Endothelial cell (in vitro differentiated cells): ENCODE measurements around the gene SUMO4. TPM values are rescaled to one million over a fixed set of nuclear protein-coding genes. Genes with fewer than 3 reads are reported as not detected.
A peak's percentile ranks its signal among the peaks of the same experiment; 100 is the strongest.

Experiments used
- DNase-seq: peaks from one replicate; pipeline ENCODE4 v3.0.0; 2021; ENCODE audit warnings: low spot score
- H3K27ac Mint-ChIP-seq: one replicate; pipeline ENCODE4 v1.8.0; 2021; ENCODE audit warnings: mixed read lengths, inconsistent platforms; ENCODE audit not compliant: unreplicated experiment
- H3K27me3 Mint-ChIP-seq: one replicate; pipeline ENCODE4 v1.8.0; 2021; ENCODE audit warnings: mild to moderate bottlenecking, moderate library complexity, mixed read lengths, inconsistent platforms; ENCODE audit not compliant: unreplicated experiment
- H3K36me3 Mint-ChIP-seq: one replicate; pipeline ENCODE4 v1.8.0; 2021; ENCODE audit warnings: mild to moderate bottlenecking, low read depth, mixed read lengths, inconsistent platforms; ENCODE audit not compliant: unreplicated experiment
- H3K4me1 Mint-ChIP-seq: one replicate; pipeline ENCODE4 v1.8.0; 2021; ENCODE audit warnings: mild to moderate bottlenecking, mixed read lengths, inconsistent platforms; ENCODE audit not compliant: unreplicated experiment
- H3K4me3 Mint-ChIP-seq: one replicate; pipeline ENCODE4 v1.8.0; 2021; ENCODE audit warnings: mild to moderate bottlenecking, mixed read lengths, inconsistent platforms; ENCODE audit not compliant: unreplicated experiment
- H3K9me3 Mint-ChIP-seq: one replicate; pipeline ENCODE4 v1.8.0; 2021; ENCODE audit warnings: mixed read lengths, inconsistent platforms; ENCODE audit not compliant: unreplicated experiment
- CTCF ChIP-seq: fragments of 200-600 bp; sonication (generic); IDR thresholded peaks from one replicate; pipeline ENCODE4 v1.5.0; 2021; ENCODE audit warnings: antibody characterized with exemption; ENCODE audit not compliant: unreplicated experiment
- total RNA-seq: library from RNA; stranded (reverse); fragmentation: NEBNext Ultra II Directional; extraction: Animal tissue kit (Norgen Biotek cat#: 25700); gene quantifications from one replicate; pipeline ENCODE4 v1.2.1, GENCODE V29; 2021; ENCODE audit not compliant: unreplicated experiment

Gene SUMO4
- total RNA-seq, 1 donor from 2014 or later = 4.8 TPM

- TF ChIP-seq CTCF = no peak
- H3K4me1 Mint-ChIP-seq = peaks cover 4% of the 10 kb centered on the region
- no peaks in the 10 kb centered on the region for H3K36me3 Mint-ChIP-seq
- H3K27me3 Mint-ChIP-seq = peaks cover 9% of the 10 kb centered on the region
- no peak for DNase-seq
- H3K9me3 Mint-ChIP-seq = no peaks in the 10 kb centered on the region
- no peak overlapping the region for H3K27ac Mint-ChIP-seq
- no peak overlapping the region for H3K4me3 Mint-ChIP-seq
Measured at GRCh38 chr6:149428606-149429005, 28.5 kb downstream of the SUMO4 start.

GRCh38 chr6:149429427-149430360 is 29.6 kb downstream of the SUMO4 start:
- no peak for DNase-seq
- Mint-ChIP-seq H3K4me3 (no peak overlapping the region), H3K36me3 (no peaks in the 10 kb centered on the region), H3K27me3 (peaks cover 9% of the 10 kb centered on the region), H3K4me1 (peaks cover 3% of the 10 kb centered on the region), H3K9me3 (no peaks in the 10 kb centered on the region), H3K27ac (no peak overlapping the region)
- TF ChIP-seq CTCF = no peak

GRCh38 chr6:149431905-149432775 is 32.1 kb downstream of the SUMO4 start:
- peak; percentile 88 for TF ChIP-seq CTCF
- Mint-ChIP-seq H3K4me1 (peaks cover 3% of the 10 kb centered on the region), H3K27ac (no peak overlapping the region), H3K36me3 (no peaks in the 10 kb centered on the region), H3K4me3 (no peak overlapping the region), H3K27me3 (peaks cover 3% of the 10 kb centered on the region), H3K9me3 (no peaks in the 10 kb centered on the region)
- peak; percentile 97 for DNase-seq

GRCh38 chr6:149433405-149433804 is 33.3 kb downstream of the SUMO4 start:
- Mint-ChIP-seq H3K4me1 (peaks cover 1% of the 10 kb centered on the region), H3K27me3 (peaks cover 1% of the 10 kb centered on the region), H3K4me3 (no peak overlapping the region), H3K36me3 (no peaks in the 10 kb centered on the region), H3K27ac (no peak overlapping the region), H3K9me3 (no peaks in the 10 kb centered on the region)
- no peak for DNase-seq
- TF ChIP-seq CTCF = no peak
